ENCODE measurements around the gene SMAD3. TPM values are rescaled to one million over a fixed set of nuclear protein-coding genes. Genes with fewer than 3 reads are reported as not detected.

Gene SMAD3
- total RNA-seq, 2 experiments from 2014 or later = 145 to 148 TPM

DNA sequence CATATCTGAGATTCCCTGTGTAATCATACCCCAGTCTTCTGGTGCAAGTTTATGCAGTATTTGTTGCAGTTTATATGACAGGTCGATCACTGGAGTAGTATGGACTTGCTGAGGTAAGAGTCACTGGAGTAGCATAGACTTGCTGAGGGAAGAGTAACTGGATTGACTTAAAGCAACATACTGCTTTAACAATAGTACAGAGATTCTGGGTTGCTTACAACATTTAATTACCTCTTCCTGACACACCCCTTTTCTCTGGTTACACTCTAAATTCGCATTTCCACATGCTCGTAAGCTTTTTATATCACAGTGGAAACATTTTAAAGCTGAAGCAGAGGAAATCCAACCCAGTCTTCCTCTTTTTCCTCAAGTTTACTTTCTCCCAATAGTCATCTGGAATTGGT lies 177.3 kb downstream of the SMAD3 start:
- no peaks in the 10 kb centered on the region for H3K27me3 Mint-ChIP-seq
- peaks cover 7% of the 10 kb centered on the region for H3K9me3 Mint-ChIP-seq
- no peak for DNase-seq
- ChIA-PET POLR2A (interaction anchor here (1.0 to 2.4 kb wide), 2 partner anchors 11 to 15 kb away, joined by 3 to 13 read pairs; partner anchors contain the start of genes AAGAB and IQCH), CTCF (no interaction called here)
- H3K4me3 Mint-ChIP-seq = peak overlapping the region; percentile 22
- H3K4me1 Mint-ChIP-seq = peaks cover 51% of the 10 kb centered on the region
- peak overlapping the region; percentile 78 for H3K27ac Mint-ChIP-seq
- peaks cover 41% of the 10 kb centered on the region for H3K36me3 Mint-ChIP-seq (ENCODE audit: low read depth)

Other genes with a start within 250 kb of the SMAD3 start
- gene AAGAB, start 189.1 kb downstream of the SMAD3 start, total RNA-seq = 10 to 100 TPM; 50.4 to 51.2 TPM
- gene IQCH, start 189.2 kb downstream of the SMAD3 start, total RNA-seq = under 1 TPM; 0.78 to 0.98 TPM